GM19397 (cell line): Measurements from ENCODE around the gene WBP2.
"Not testable (repeated sequence)": the region's sequence is repeated elsewhere in the genome, so short reads cannot be mapped to it uniquely, and the experiment has no call there.

Source experiments
- ATAC-seq: cut with Tn5 transposase; IDR thresholded peaks from one replicate; pipeline ENCODE4 v1.9.1; 2021; ENCODE audit warnings: mild to moderate bottlenecking, moderate library complexity; ENCODE audit not compliant: unreplicated experiment

WBP2 gene

GRCh38 chr17:75818326-75818885 is 36.7 kb downstream of the WBP2 start:
- no peak for ATAC-seq

GRCh38 chr17:75817571-75817970 is 37.6 kb downstream of the WBP2 start:
- no peak for ATAC-seq

- ATAC-seq: no peak
These were observed 38.4 kb downstream of the WBP2 start for GRCh38 chr17:75816693-75817092.

GRCh38 chr17:75815399-75815798 is 39.7 kb downstream of the WBP2 start:
- ATAC-seq: no peak

- no peak for ATAC-seq
These were observed 40.2 kb downstream of the WBP2 start for GRCh38 chr17:75814900-75815373.

GRCh38 chr17:75814021-75814395 is 41.1 kb downstream of the WBP2 start:
- ATAC-seq: no peak

- ATAC-seq: no peak
These were observed 41.8 kb downstream of the WBP2 start for GRCh38 chr17:75813081-75814020.

- no peak for ATAC-seq
These were observed 42.8 kb downstream of the WBP2 start for GRCh38 chr17:75812096-75813013.

GRCh38 chr17:75811174-75811573 is 44.0 kb downstream of the WBP2 start:
- ATAC-seq: no peak

- not testable (repeated sequence) for ATAC-seq
These were observed 44.4 kb downstream of the WBP2 start for GRCh38 chr17:75810756-75811155.

- no peak for ATAC-seq
These were observed 44.9 kb downstream of the WBP2 start for GRCh38 chr17:75810216-75810615.

- no peak for ATAC-seq
These were observed 45.5 kb downstream of the WBP2 start for GRCh38 chr17:75809631-75810111.

GRCh38 chr17:75808905-75809621 is 46.1 kb downstream of the WBP2 start:
- ATAC-seq: no peak

GRCh38 chr17:75808549-75808904 is 46.6 kb downstream of the WBP2 start:
- no peak for ATAC-seq

GRCh38 chr17:75807861-75808260 is 47.3 kb downstream of the WBP2 start:
- no peak for ATAC-seq

GRCh38 chr17:75806822-75807500 is 48.2 kb downstream of the WBP2 start:
- ATAC-seq: no peak

- ATAC-seq: no peak
These were observed 51.3 kb downstream of the WBP2 start for GRCh38 chr17:75803883-75804282.

- no peak for ATAC-seq
These were observed 55.7 kb downstream of the WBP2 start for GRCh38 chr17:75799402-75799801.

- ATAC-seq: no peak
These were observed 59.1 kb downstream of the WBP2 start for GRCh38 chr17:75795820-75796607.
